PC-3 (cell line): ENCODE data around the gene DGKI. TPM values are rescaled to one million over a fixed set of nuclear protein-coding genes. Genes with fewer than 3 reads are reported as not detected.

Experiments used
- ATAC-seq: fragments of 200-7000 bp; cut with Tn5 transposase; 2 replicates; pipeline ENCODE4 v1.9.1; 2020; ENCODE audit warnings: mild to moderate bottlenecking, moderate library complexity
- BruUV-seq: library from RNA; stranded (reverse); fragments of 400-500 nt; replicated peaks from 2 replicates; lab custom pipeline; 2021; lab: Mats Ljungman, UMichigan
- CTCF ChIA-PET: fragments of 300-600 bp; sonication (Branson Sonifier 250); formaldehyde crosslinking; loops from one replicate; lab custom pipeline; 2022; ENCODE audit warnings: antibody characterized with exemption; lab: Charles Lee
- POLR2A ChIA-PET: fragments of 300-600 bp; sonication (Branson Sonifier 250); formaldehyde crosslinking; loops from one replicate; lab custom pipeline; 2022; ENCODE audit warnings: antibody characterized with exemption; ENCODE audit not compliant: unreplicated experiment; lab: Charles Lee
- DNase-seq: peaks from one replicate; pipeline ENCODE4 v3.0.0-alpha.2; 2015
- H2AFZ ChIP-seq: fragments of 300-600 bp; sonication (generic); 2 replicates; pipeline ENCODE4 v1.6.0; 2016; ENCODE audit warnings: antibody characterized with exemption, low read length
- H3F3A ChIP-seq: fragments of 300-600 bp; sonication (generic); one replicate; pipeline ENCODE4 v1.6.0; 2017; ENCODE audit warnings: antibody characterized with exemption, low read length, control low read depth, mild to moderate bottlenecking; ENCODE audit not compliant: unreplicated experiment
- H3K27ac ChIP-seq: fragments of 300-600 bp; sonication (generic); 2 replicates; pipeline ENCODE4 v1.5.1; 2016; ENCODE audit warnings: mild to moderate bottlenecking, low read length
- H3K27me3 ChIP-seq: fragments of 300-600 bp; sonication (generic); 2 replicates; pipeline ENCODE4 v1.6.1; 2016; ENCODE audit warnings: low read length, mixed read lengths
- H3K36me3 ChIP-seq: fragments of 300-600 bp; sonication (generic); 2 replicates; pipeline ENCODE4 v1.6.1; 2016; ENCODE audit warnings: low read depth, mixed run types, low read length, mixed read lengths
- H3K4me1 ChIP-seq: fragments of 300-600 bp; sonication (generic); 2 replicates; pipeline ENCODE4 v1.5.1; 2016; ENCODE audit warnings: low read length; ENCODE audit not compliant: insufficient read depth
- H3K4me2 ChIP-seq: fragments of 300-600 bp; sonication (generic); 2 replicates; pipeline ENCODE4 v1.6.0; 2016; ENCODE audit warnings: low read length
- H3K4me3 ChIP-seq: fragments of 300-600 bp; sonication (generic); 2 replicates; pipeline ENCODE4 v1.5.1; 2016; ENCODE audit warnings: mild to moderate bottlenecking, low read length, mixed read lengths
- H3K79me2 ChIP-seq: fragments of 300-600 bp; sonication (generic); 2 replicates; pipeline ENCODE4 v1.6.1; 2017; ENCODE audit warnings: low read length, mixed read lengths
- H3K9ac ChIP-seq: fragments of 300-600 bp; sonication (generic); 2 replicates; pipeline ENCODE4 v1.6.0; 2016; ENCODE audit warnings: mild to moderate bottlenecking, low read length
- H3K9me2 ChIP-seq: fragments of 300-600 bp; sonication (generic); replicated peaks from 2 replicates; pipeline ENCODE4 v1.6.1; 2016; ENCODE audit warnings: mixed run types, low read length, mixed read lengths
- H3K9me3 ChIP-seq: fragments of 300-600 bp; sonication (generic); 2 replicates; pipeline ENCODE4 v1.6.1; 2016; ENCODE audit warnings: low read length, mixed read lengths
- H4K20me1 ChIP-seq: fragments of 300-600 bp; sonication (generic); 2 replicates; pipeline ENCODE4 v1.6.1; 2016; ENCODE audit warnings: low read length, mixed read lengths
- EZH2 ChIP-seq: fragments of 300-600 bp; sonication (generic); IDR thresholded peaks from one replicate; pipeline ENCODE4 v1.6.1; 2017; ENCODE audit warnings: antibody characterized with exemption, mild to moderate bottlenecking, low read length; ENCODE audit not compliant: unreplicated experiment
- EZH2phosphoT487 ChIP-seq: fragments of 300-600 bp; sonication (generic); IDR thresholded peaks from 2 replicates; pipeline ENCODE4 v1.6.1; 2018; ENCODE audit warnings: mild to moderate bottlenecking, antibody characterized with exemption, low read length, borderline replicate concordance
- intact Hi-C: fragments of 100-400 bp; cut with micrococcal nuclease; formaldehyde crosslinking; loops from 2 replicates; pipeline ENCODE4 v1.9.0; 2023
- total RNA-seq: library from RNA; depleted of rRNA; stranded (reverse); fragments of >200 nt; gene quantifications from 2 replicates; pipeline ENCODE4 v1.2.3, GENCODE V29; 2014
- TF ChIP-seq, protein P1 (sequence below): fragments of 300-600 bp; sonication (generic); conservative IDR thresholded peaks from 2 replicates; pipeline ENCODE4 v1.5.1; 2017; ENCODE audit warnings: antibody characterized with exemption, low read depth, mild to moderate bottlenecking, low read length

The DGKI gene
- total RNA-seq, 1 experiment from 2014 or later = not detected

DNA sequence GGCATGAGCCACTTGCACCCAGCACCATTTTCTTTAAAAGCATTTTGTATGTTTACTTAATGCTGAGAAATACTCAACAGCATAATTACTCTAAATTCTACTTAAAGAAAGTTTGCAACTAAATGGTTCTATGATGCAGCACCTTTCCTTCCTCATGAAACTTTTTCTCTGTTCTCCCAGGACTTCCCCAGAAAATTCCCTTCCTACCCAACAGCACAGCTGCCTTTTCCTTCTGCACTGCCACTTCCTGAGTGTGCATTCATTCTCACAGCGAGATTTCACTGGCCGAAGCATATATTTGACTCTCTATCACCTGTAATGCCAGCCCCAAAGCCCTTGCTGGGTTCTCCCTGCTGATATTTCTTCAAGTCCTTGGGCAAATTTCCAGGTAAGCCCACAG lies 41.5 kb upstream of the DGKI start:
- Histone ChIP-seq H4K20me1 (no peaks in the 10 kb centered on the region), H3K9me3 (no peaks in the 10 kb centered on the region), H3K9ac (no peak overlapping the region), H3K4me2 (no peak overlapping the region), H3K4me3 (no peak overlapping the region), H2AFZ (no peak overlapping the region), H3K36me3 (no peaks in the 10 kb centered on the region), H3K79me2 (no peaks in the 10 kb centered on the region), H3K9me2 (no peaks in the 10 kb centered on the region), H3K4me1 (no peaks in the 10 kb centered on the region), H3K27me3 (no peaks in the 10 kb centered on the region), H3F3A (no peaks in the 10 kb centered on the region), H3K27ac (no peak overlapping the region)
- DNase-seq (no peak), ATAC-seq (no peak)
- BruUV-seq = no TSS peak
- intact Hi-C loops = no loop called here
- ChIA-PET CTCF (no interaction called here), POLR2A (no interaction called here)
- TF ChIP-seq, protein P1, sequence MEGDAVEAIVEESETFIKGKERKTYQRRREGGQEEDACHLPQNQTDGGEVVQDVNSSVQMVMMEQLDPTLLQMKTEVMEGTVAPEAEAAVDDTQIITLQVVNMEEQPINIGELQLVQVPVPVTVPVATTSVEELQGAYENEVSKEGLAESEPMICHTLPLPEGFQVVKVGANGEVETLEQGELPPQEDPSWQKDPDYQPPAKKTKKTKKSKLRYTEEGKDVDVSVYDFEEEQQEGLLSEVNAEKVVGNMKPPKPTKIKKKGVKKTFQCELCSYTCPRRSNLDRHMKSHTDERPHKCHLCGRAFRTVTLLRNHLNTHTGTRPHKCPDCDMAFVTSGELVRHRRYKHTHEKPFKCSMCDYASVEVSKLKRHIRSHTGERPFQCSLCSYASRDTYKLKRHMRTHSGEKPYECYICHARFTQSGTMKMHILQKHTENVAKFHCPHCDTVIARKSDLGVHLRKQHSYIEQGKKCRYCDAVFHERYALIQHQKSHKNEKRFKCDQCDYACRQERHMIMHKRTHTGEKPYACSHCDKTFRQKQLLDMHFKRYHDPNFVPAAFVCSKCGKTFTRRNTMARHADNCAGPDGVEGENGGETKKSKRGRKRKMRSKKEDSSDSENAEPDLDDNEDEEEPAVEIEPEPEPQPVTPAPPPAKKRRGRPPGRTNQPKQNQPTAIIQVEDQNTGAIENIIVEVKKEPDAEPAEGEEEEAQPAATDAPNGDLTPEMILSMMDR = no peak
- TF ChIP-seq EZH2phosphoT487 (no peak), EZH2 (no peak)

DNA sequence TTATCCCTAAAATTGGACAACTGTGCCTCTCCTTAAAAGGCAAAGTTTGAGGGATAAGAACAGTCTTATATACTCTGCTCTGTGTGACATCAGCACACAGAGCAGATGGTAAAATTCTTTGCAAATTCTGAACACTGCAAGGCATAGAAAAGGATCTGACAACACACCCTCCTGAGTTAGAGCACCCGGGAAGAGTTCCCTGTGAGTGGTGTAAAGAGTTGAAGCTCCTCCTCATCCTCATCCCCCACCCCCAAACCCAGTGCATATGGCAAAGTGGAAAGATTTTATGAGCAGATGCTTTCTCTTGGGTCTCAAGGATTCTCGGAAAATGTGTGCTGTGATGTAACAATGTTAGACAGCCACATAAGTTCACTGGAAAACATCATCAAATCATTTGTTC lies 40.0 kb upstream of the DGKI start:
- H3K9me2 ChIP-seq = no peaks in the 10 kb centered on the region
- H2AFZ ChIP-seq = no peak overlapping the region
- ATAC-seq (no peak), DNase-seq (no peak)
- H3K27me3 ChIP-seq = no peaks in the 10 kb centered on the region
- no peak for TF ChIP-seq EZH2phosphoT487
- no peak for TF ChIP-seq EZH2
- TF ChIP-seq, protein P1 = no peak
- H3K4me2 ChIP-seq = no peak overlapping the region
- no peaks in the 10 kb centered on the region for H3F3A ChIP-seq
- no peaks in the 10 kb centered on the region for H3K79me2 ChIP-seq
- H3K36me3 ChIP-seq = no peaks in the 10 kb centered on the region
- H4K20me1 ChIP-seq = no peaks in the 10 kb centered on the region
- H3K4me3 ChIP-seq = no peak overlapping the region
- no TSS peak for BruUV-seq
- no peaks in the 10 kb centered on the region for H3K9me3 ChIP-seq
- intact Hi-C loops = no loop called here
- no peak overlapping the region for H3K27ac ChIP-seq
- no peak overlapping the region for H3K9ac ChIP-seq
- POLR2A ChIA-PET = no interaction called here
- CTCF ChIA-PET = no interaction called here
- peaks cover 15% of the 10 kb centered on the region for H3K4me1 ChIP-seq

DNA sequence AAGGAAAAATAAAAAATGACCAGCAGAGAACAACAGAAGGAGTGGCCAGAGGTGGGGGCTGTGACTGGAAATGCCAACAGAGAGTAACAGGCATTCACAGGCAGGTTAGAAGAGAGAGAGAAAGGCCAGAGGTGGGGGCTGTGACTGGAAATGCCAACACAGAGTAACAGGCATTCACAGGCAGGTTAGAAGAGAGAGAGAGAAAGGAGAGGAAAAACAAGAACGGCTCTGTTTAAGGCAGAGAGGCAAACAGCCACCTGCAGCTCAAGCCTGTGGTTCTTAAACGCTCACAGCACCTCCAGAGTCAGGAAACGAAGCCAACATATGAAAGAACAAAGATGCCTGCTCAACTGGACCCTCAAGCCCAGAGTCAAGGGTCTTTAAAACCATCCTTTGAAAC lies 39.5 kb upstream of the DGKI start:
- intact Hi-C loops = no loop called here
- ChIA-PET POLR2A (no interaction called here), CTCF (no interaction called here)
- no peaks in the 10 kb centered on the region for H4K20me1 ChIP-seq
- no peak overlapping the region for H3K9ac ChIP-seq
- H3K4me1 ChIP-seq = peaks cover 15% of the 10 kb centered on the region
- no peak overlapping the region for H3K27ac ChIP-seq
- DNase-seq (no peak), ATAC-seq (no peak)
- no peaks in the 10 kb centered on the region for H3K9me3 ChIP-seq
- no peaks in the 10 kb centered on the region for H3K9me2 ChIP-seq
- TF ChIP-seq EZH2 (no peak), EZH2phosphoT487 (no peak)
- TF ChIP-seq, protein P1 = no peak
- H3F3A ChIP-seq = no peaks in the 10 kb centered on the region
- peaks cover 4% of the 10 kb centered on the region; the same call in 1 of the 2 replicates for H3K36me3 ChIP-seq
- H2AFZ ChIP-seq = no peak overlapping the region
- no peak overlapping the region for H3K4me2 ChIP-seq
- H3K79me2 ChIP-seq = no peaks in the 10 kb centered on the region
- no peaks in the 10 kb centered on the region for H3K27me3 ChIP-seq
- no TSS peak for BruUV-seq
- no peak overlapping the region for H3K4me3 ChIP-seq
